Osteocyte (in vitro differentiated cells): ENCODE results near the gene PSMC6. TPM values are rescaled to one million over a fixed set of nuclear protein-coding genes. Genes with fewer than 3 reads are reported as not detected.
"Not testable (repeated sequence)": the region's sequence is repeated elsewhere in the genome, so short reads cannot be mapped to it uniquely, and the experiment has no call there.

Experiments
- DNase-seq: peaks from one replicate; pipeline ENCODE4 v3.0.0; 2021; ENCODE audit warnings: mixed read lengths; ENCODE audit not compliant: unreplicated experiment; ENCODE audit errors: extremely low spot score
- H3K27ac Mint-ChIP-seq: one replicate; pipeline ENCODE4 v1.8.0; 2021; ENCODE audit warnings: mild to moderate bottlenecking, mixed read lengths; ENCODE audit not compliant: unreplicated experiment
- H3K27me3 Mint-ChIP-seq: one replicate; pipeline ENCODE4 v1.8.0; 2021; ENCODE audit warnings: mixed read lengths; ENCODE audit not compliant: unreplicated experiment
- H3K36me3 Mint-ChIP-seq: one replicate; pipeline ENCODE4 v1.8.0; 2021; ENCODE audit warnings: mixed read lengths; ENCODE audit not compliant: unreplicated experiment
- H3K4me1 Mint-ChIP-seq: one replicate; pipeline ENCODE4 v1.8.0; 2021; ENCODE audit warnings: mixed read lengths; ENCODE audit not compliant: unreplicated experiment
- H3K4me3 Mint-ChIP-seq: one replicate; pipeline ENCODE4 v1.8.0; 2021; ENCODE audit warnings: mild to moderate bottlenecking, moderate library complexity, mixed read lengths; ENCODE audit not compliant: unreplicated experiment
- H3K9me3 Mint-ChIP-seq: one replicate; pipeline ENCODE4 v1.8.0; 2021; ENCODE audit warnings: mixed read lengths; ENCODE audit not compliant: unreplicated experiment
- CTCF ChIP-seq: fragments of 200-600 bp; sonication (generic); IDR thresholded peaks from 2 replicates; pipeline ENCODE4 v1.5.0; 2021; ENCODE audit warnings: antibody characterized with exemption, mild to moderate bottlenecking, moderate library complexity
- total RNA-seq: library from RNA; stranded (reverse); gene quantifications from 2 replicates; pipeline ENCODE4 v1.2.1, GENCODE V29; 2021

Gene PSMC6
- total RNA-seq, 1 donor from 2014 or later = 79.8 TPM

DNA sequence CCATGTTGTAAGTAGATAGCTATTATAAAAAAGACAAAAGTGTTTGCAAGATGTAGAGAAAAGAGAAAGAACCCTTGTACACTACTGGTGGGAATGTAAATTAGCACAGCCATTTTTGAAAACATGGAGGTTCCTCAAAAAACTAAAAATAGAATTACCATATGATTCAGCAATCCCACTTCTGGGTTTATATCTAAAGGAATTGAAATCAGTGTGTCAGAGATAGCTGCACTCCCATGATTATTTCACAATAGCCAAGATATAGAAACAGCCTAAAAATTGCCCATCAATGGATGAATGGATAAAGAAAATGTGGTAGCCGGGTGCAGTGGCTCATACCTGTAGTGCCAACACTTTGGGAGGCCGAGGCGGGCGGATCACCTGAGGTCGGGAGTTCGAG is 9.2 kb downstream of the PSMC6 start:
- no peak for TF ChIP-seq CTCF
- H3K4me3 Mint-ChIP-seq = no peak overlapping the region
- no peak for DNase-seq
- H3K36me3 Mint-ChIP-seq = peaks cover 54% of the 10 kb centered on the region
- H3K27me3 Mint-ChIP-seq = no peaks in the 10 kb centered on the region
- H3K9me3 Mint-ChIP-seq = no peaks in the 10 kb centered on the region
- H3K4me1 Mint-ChIP-seq = peaks cover 6% of the 10 kb centered on the region
- no peak overlapping the region for H3K27ac Mint-ChIP-seq

DNA sequence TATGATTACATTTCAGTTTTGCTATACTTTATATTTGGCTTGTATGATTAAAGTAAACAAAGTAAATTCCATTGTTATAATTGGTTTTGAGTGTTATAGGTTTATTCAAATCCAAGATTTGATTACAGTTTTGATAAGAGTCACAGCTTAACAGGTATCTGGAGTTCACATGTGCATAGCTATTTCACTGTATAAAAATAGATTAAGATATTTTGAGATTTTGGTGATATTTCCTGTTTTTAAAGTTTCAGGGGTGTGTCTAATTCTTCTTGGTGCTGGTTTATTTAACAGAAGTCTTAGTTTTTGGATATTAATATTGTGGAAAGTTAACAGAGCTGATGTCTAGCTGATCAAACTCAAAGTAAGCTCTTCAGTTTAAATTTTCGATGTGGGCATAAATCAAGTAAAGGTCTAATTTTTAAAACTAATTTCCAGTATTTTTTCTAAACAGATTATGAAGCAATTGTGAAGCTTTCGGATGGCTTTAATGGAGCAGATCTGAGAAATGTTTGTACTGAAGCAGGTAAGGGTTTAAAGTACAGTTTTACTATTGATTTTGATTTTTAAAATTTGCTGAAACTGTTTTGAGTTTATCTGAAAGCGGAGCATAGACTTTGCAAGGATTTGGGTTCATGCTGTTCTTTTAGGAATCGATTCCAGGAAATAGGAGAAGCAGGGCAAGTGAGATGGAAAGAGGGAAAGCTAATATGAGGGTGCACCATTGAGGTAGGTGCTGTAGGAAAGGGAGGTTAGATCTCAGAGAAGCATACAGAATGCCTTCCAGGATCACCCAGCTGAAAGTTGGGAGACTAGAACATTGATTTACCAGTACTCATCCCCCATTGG is 16.7 kb downstream of the PSMC6 start:
- H3K27me3 Mint-ChIP-seq = no peaks in the 10 kb centered on the region
- no peaks in the 10 kb centered on the region for H3K4me1 Mint-ChIP-seq
- H3K9me3 Mint-ChIP-seq = no peaks in the 10 kb centered on the region
- no peak for DNase-seq
- no peak for TF ChIP-seq CTCF
- no peak overlapping the region for H3K4me3 Mint-ChIP-seq
- no peak overlapping the region for H3K27ac Mint-ChIP-seq
- peaks cover 40% of the 10 kb centered on the region for H3K36me3 Mint-ChIP-seq

DNA sequence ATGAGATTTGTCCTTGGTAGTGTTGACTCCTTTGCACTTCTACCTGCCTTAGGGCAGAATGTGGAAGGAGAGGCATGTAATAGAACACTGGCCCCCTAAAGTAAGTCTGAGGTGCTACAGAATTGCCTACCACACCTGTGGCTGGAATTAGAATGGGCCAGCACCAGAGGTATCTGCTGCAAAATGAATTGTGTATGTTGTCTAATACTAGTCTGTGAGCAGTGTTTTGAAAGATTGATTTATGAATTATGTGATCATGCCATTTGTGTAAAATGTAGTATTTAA is 17.3 kb downstream of the PSMC6 start:
- Mint-ChIP-seq H3K4me1 (peaks cover 2% of the 10 kb centered on the region), H3K4me3 (no peak overlapping the region), H3K36me3 (peaks cover 37% of the 10 kb centered on the region), H3K9me3 (no peaks in the 10 kb centered on the region), H3K27me3 (no peaks in the 10 kb centered on the region), H3K27ac (no peak overlapping the region)
- DNase-seq = no peak
- TF ChIP-seq CTCF = no peak

DNA sequence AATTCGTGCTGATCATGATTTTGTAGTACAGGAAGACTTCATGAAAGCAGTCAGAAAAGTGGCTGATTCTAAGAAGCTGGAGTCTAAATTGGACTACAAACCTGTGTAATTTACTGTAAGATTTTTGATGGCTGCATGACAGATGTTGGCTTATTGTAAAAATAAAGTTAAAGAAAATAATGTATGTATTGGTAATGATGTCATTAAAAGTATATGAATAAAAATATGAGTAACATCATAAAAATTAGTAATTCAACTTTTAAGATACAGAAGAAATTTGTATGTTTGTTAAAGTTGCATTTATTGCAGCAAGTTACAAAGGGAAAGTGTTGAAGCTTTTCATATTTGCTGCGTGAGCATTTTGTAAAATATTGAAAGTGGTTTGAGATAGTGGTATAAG is 20.5 kb downstream of the PSMC6 start:
- Mint-ChIP-seq H3K36me3 (peaks cover 18% of the 10 kb centered on the region), H3K4me1 (peaks cover 16% of the 10 kb centered on the region)
- not testable (repeated sequence) for H3K27ac Mint-ChIP-seq, H3K9me3 Mint-ChIP-seq, H3K27me3 Mint-ChIP-seq, H3K4me3 Mint-ChIP-seq, DNase-seq

- peaks cover 26% of the 10 kb centered on the region for H3K36me3 Mint-ChIP-seq
- peaks cover 19% of the 10 kb centered on the region for H3K4me1 Mint-ChIP-seq
- H3K27ac Mint-ChIP-seq = peak overlapping the region; percentile 50
- not testable (repeated sequence) for H3K4me3 Mint-ChIP-seq, H3K27me3 Mint-ChIP-seq, DNase-seq, H3K9me3 Mint-ChIP-seq
Measured at GRCh38 chr14:52729035-52729434, 22.0 kb downstream of the PSMC6 start.

DNA sequence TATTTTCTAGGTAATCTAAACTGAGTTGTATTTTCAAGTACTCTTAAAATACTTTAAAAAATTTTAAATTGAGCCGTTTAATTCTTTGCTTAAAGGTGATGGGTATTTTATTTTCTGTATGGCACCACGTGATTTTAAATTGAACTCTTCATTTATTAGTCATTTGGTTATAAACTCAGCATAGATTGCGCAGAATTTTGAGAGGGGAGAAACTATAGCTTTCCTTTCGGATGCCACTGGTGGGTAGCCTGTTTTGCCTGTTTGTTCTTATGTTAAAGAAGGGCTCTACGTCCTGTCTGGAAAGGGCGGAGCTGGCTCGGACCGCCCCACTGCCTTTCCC is 22.6 kb downstream of the PSMC6 start:
- Mint-ChIP-seq H3K9me3 (no peaks in the 10 kb centered on the region), H3K27ac (peak overlapping the region; percentile 83), H3K4me3 (peak overlapping the region; percentile 94), H3K4me1 (peaks cover 19% of the 10 kb centered on the region), H3K27me3 (no peaks in the 10 kb centered on the region), H3K36me3 (peaks cover 29% of the 10 kb centered on the region)
- no peak for DNase-seq
- no peak for TF ChIP-seq CTCF
